ENCODE measurements around the gene UGT2B17.
"Not testable (repeated sequence)": the region's sequence is repeated elsewhere in the genome, so short reads cannot be mapped to it uniquely, and the experiment has no call there.

DNA sequence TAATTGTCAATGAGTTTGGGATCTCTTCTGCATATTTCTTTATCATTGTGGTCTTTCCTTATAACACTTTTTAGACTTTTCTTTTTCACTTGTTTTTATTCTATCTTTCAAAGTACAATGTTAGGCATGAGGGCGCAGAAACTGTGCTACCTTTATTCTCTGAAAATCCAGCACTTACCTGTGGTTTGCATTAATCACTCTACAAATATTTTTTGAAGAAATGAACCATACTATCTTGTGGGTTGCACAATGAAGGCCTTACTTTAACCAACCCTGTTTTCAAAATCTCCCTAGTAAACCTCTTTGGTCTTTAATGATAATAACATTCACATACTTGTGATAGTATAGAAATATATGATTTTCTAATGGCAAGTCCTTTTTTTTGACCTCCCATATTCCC, 11.0 kb downstream of the UGT2B17 start:
- TF ChIP-seq, protein P1, sequence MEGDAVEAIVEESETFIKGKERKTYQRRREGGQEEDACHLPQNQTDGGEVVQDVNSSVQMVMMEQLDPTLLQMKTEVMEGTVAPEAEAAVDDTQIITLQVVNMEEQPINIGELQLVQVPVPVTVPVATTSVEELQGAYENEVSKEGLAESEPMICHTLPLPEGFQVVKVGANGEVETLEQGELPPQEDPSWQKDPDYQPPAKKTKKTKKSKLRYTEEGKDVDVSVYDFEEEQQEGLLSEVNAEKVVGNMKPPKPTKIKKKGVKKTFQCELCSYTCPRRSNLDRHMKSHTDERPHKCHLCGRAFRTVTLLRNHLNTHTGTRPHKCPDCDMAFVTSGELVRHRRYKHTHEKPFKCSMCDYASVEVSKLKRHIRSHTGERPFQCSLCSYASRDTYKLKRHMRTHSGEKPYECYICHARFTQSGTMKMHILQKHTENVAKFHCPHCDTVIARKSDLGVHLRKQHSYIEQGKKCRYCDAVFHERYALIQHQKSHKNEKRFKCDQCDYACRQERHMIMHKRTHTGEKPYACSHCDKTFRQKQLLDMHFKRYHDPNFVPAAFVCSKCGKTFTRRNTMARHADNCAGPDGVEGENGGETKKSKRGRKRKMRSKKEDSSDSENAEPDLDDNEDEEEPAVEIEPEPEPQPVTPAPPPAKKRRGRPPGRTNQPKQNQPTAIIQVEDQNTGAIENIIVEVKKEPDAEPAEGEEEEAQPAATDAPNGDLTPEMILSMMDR (IDR thresholded peaks at IDR 0.05): not testable (repeated sequence)
- TF ChIP-seq POLR2A (IDR thresholded peaks at IDR 0.05): not testable (repeated sequence)
